Measurements from ENCODE around the gene ASPM.

The ASPM gene

DNA sequence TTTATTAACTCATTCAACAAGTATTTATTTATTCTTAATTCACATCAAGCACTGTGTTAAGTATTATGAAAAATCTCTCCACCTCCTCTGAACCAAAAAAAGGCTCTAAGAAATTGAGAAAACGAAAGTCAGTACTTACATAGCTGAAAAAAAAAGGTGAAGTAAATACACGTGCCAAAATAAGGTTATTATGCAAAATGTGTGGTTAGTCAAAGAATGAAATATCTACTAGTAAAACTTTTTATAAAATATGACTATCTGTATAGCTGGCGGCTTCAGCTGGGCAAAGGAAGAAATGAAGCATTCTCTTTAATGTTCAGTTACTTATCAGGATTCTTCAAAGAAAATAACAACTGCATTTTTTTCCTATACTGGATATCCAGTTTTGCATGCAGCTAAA, 35.5 kb upstream of the ASPM start:
- POLR2A ChIA-PET, result no interaction called here
- CTCF ChIA-PET, result interaction anchor here (1.3 to 4.5 kb wide), 7 partner anchors 8 to 175 kb away, joined by 3 to 42 read pairs (median 3); no protein-coding TSS in a partner anchor

DNA sequence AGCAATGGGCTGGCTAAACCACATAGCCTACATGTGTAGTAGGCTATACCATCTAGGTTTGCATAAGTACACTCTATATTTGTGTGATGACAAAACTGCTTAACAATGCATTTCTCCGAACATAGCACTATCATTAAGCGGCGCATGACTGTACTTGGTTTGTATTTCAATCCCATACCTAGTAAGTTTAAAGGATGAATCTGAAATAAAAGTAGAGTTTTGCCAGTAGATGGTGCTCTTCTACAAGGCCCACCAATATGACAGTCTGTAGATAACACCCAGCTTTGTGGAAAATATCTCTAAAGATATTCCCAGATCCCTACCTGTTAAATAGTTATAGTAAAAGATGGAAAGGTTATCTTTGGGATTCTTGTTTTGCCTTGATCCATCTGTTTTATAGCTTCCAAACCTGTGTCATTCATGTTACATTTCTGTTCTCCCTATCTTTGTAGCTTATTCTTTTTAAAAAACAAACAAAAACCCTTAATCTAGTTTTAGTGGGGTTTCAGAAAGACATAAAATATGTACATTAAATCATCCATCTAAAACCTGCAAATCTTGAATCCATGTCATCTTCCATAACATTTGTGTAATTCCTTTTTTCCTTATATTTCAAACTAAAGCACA, 33.9 kb upstream of the ASPM start:
- CTCF ChIA-PET, result interaction anchor here (0.7 to 4.5 kb wide), 21 partner anchors 8 to 177 kb away, joined by 3 to 42 read pairs (median 4); no protein-coding TSS in a partner anchor
- TF ChIP-seq CTCF (IDR thresholded peaks at IDR 0.05; ENCODE audit: control extremely low read depth, extremely low read depth, low read depth, missing control alignments), result peak; percentile 46
- POLR2A ChIA-PET, result interaction anchor here (0.6 kb wide), 1 partner anchor 975 kb away, joined by 3 read pairs; no protein-coding TSS in a partner anchor
- peak; percentile 9 for DNase-seq (ENCODE audit: extremely low spot score)

More for the DNA sequence above, 35.5 kb upstream of the ASPM start:
- peak; percentile 8 for DNase-seq (ENCODE audit: extremely low spot score)
- TF ChIP-seq CTCF (IDR thresholded peaks at IDR 0.05; ENCODE audit: control extremely low read depth, extremely low read depth, low read depth, missing control alignments), result no peak

DNA sequence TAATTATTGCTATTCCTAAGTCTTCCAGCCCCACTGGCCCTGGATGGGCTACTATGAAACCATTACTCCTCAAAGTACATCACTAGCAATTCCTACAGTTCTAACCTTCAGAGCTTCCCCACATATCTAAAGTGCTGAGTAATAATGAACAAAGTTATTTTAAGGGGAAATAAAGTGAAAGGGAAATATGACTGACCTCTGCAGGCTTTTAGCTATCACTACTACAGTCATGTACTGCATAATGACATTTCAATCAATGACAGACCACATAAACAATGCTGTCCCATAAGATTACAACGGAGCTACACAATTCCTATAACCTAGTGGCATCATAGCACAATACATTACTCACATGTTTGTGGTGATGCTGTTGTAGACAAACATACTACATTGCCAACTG, 32.5 kb upstream of the ASPM start:
- no peak for DNase-seq (ENCODE audit: extremely low spot score)
- ChIA-PET POLR2A (no interaction called here), CTCF (interaction anchor here (1.0 to 4.5 kb wide), 20 partner anchors 8 to 455 kb away, joined by 3 to 42 read pairs (median 6); no protein-coding TSS in a partner anchor)
- TF ChIP-seq CTCF (IDR thresholded peaks at IDR 0.05; ENCODE audit: control extremely low read depth, extremely low read depth, low read depth, missing control alignments), result peak; percentile 8

DNA sequence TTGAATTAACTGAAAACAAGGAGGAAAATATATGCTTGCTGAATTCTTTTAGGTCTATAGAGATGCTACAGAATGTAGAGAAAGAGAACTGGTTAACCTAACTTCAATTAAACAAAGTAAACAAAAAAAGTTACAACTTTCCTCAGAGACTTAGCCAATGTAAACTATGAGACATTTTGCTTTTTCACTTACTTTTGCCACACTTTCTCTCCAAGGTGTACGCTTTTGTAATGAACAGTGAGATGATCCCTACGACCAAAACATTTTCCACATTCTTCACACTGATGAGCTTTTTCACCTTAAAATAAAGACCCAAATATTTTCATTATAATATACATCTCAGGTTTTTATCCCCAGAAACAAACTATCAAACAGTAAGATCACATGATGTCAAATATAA, 28.3 kb upstream of the ASPM start:
- TF ChIP-seq CTCF (IDR thresholded peaks at IDR 0.05; ENCODE audit: control extremely low read depth, extremely low read depth, low read depth, missing control alignments), result no peak
- no peak for DNase-seq (ENCODE audit: extremely low spot score)
- CTCF ChIA-PET, result no interaction called here
- POLR2A ChIA-PET, result no interaction called here

DNA sequence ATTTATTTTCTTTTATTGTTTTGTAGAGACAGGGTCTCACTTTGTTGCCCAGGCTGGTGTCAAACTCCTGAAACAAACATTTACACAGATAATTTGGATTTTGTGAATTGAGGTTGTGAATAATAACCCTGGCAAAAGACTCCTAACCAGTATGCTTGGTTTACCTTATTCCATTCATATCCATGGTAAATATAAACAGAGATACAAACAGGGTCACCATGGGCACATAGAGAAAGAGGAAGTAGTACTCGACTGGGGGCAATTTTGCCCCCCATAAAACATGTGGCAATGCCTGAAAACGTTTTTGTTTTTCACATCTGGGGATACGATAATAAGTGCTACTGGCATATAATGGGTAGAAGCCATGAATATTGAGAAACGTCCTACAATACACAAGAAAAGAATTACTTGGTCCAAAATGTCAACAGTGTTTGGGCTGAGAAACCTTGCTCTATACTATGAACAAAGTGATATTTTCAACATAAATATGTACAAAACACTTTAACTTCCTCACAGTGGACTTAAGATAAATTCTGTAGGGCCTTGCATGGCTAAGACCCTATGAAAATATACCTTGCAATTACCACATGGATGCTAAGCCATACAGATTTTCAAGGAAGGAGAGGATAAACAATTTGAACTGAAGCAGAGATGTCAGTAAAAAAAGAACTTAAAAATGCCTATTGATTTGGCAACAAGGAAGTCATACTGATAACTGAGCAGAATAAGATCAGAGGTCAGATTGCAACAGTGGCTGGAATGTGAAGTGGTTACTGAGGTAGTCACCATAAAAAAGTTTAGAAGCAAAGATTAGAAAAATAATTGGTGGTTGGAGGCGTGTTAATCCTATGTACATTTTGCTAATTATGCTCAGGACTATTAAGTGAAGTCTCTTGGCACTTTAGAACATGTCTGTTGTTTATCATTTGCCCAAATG, 27.4 kb upstream of the ASPM start:
- CTCF ChIA-PET, result interaction anchor here (1.0 kb wide), 1 partner anchor 14 kb away, joined by 3 read pairs; no protein-coding TSS in a partner anchor
- POLR2A ChIA-PET, result no interaction called here
- no peak for DNase-seq (ENCODE audit: extremely low spot score)
- TF ChIP-seq CTCF (IDR thresholded peaks at IDR 0.05; ENCODE audit: control extremely low read depth, extremely low read depth, low read depth, missing control alignments), result no peak

DNA sequence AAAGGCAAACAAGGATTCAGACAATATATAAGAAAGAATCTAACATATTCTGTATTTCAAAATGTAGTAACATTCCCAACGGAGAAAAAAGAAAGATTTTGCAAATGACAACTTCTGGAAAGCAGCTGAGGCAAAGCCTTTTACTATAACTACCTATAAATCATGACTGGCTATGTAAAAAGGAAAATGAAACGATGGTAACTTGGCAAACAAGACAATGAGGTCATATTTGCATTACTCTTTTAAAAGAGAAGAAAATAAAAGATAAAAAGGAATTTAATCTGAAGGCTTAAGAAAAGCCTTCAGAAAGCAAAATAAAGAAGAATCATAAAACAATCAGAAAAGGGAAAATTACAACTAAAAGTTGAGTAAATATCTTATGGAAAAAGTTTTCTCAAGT, 25.1 kb upstream of the ASPM start:
- no peak for TF ChIP-seq CTCF (IDR thresholded peaks at IDR 0.05; ENCODE audit: control extremely low read depth, extremely low read depth, low read depth, missing control alignments)
- ChIA-PET CTCF (interaction anchor here (1.2 to 1.9 kb wide), 3 partner anchors 8 to 19 kb away, joined by 3 to 5 read pairs (median 4); no protein-coding TSS in a partner anchor), POLR2A (no interaction called here)
- DNase-seq (ENCODE audit: extremely low spot score), result no peak

All from GM10248 (cell line).